PFSK-1 (cell line): Measurements from ENCODE around the gene VARS2.

Experiments
- FOXP2 ChIP-seq: optimal IDR thresholded peaks from 2 replicates; pipeline ENCODE3; 2011; ENCODE audit warnings: borderline replicate concordance, control low read depth, inconsistent platforms; ENCODE audit not compliant: insufficient read depth; ENCODE audit errors: extremely low read length, extremely low read depth
- POLR2AphosphoS5 ChIP-seq: IDR thresholded peaks from 2 replicates; pipeline ENCODE4 v1.6.1; 2012; ENCODE audit warnings: low read depth, mild to moderate bottlenecking, control low read depth, low read length, moderate library complexity
- REST ChIP-seq, 2 experiments: IDR thresholded peaks; 2 replicates each; pipeline versions ENCODE4 v1.6.1 to v1.8.0; 2011 to 2012; ENCODE audit warnings: low read depth in 2 of 2, low read length in 2 of 2, control low read depth in 1 of 2, inconsistent platforms in 1 of 2, mild to moderate bottlenecking in 1 of 2, moderate library complexity in 1 of 2; ENCODE audit not compliant: insufficient read depth in 1 of 2
- SIN3A ChIP-seq: IDR thresholded peaks from 2 replicates; pipeline ENCODE4 v1.6.1; 2012; ENCODE audit warnings: mild to moderate bottlenecking, low read length, moderate library complexity, borderline replicate concordance; ENCODE audit not compliant: insufficient read depth
- TAF1 ChIP-seq: IDR thresholded peaks from 2 replicates; pipeline ENCODE4 v1.6.1; 2012; ENCODE audit warnings: low read length, control low read depth, borderline replicate concordance; ENCODE audit not compliant: insufficient read depth

The VARS2 gene

GRCh38 chr6:30932665-30933365 is 18.8 kb downstream of the VARS2 start:
- TF ChIP-seq TAF1: no peak

GRCh38 chr6:30935018-30935417 is 21.0 kb downstream of the VARS2 start:
- TF ChIP-seq TAF1: no peak
- no peak for TF ChIP-seq FOXP2
- no peak for TF ChIP-seq REST (IDR thresholded peaks at IDR 0.05; ENCODE audit: insufficient read depth in 1 of 2, low read depth in 2 of 2, low read length in 2 of 2)
- TF ChIP-seq POLR2AphosphoS5: no peak
- no peak for TF ChIP-seq SIN3A

GRCh38 chr6:30937265-30937664 is 23.2 kb downstream of the VARS2 start:
- TF ChIP-seq FOXP2: no peak
- no peak for TF ChIP-seq REST (IDR thresholded peaks at IDR 0.05; ENCODE audit: insufficient read depth in 1 of 2, low read depth in 2 of 2, low read length in 2 of 2)
- no peak for TF ChIP-seq TAF1
- TF ChIP-seq POLR2AphosphoS5: no peak
- no peak for TF ChIP-seq SIN3A

GRCh38 chr6:30938730-30939129 is 24.7 kb downstream of the VARS2 start:
- no peak for TF ChIP-seq POLR2AphosphoS5
- no peak for TF ChIP-seq FOXP2
- no peak for TF ChIP-seq REST (IDR thresholded peaks at IDR 0.05; ENCODE audit: insufficient read depth in 1 of 2, low read depth in 2 of 2, low read length in 2 of 2)
- TF ChIP-seq SIN3A: no peak
- no peak for TF ChIP-seq TAF1

GRCh38 chr6:30939473-30939872 is 25.4 kb downstream of the VARS2 start:
- TF ChIP-seq POLR2AphosphoS5: no peak
- no peak for TF ChIP-seq REST (IDR thresholded peaks at IDR 0.05; ENCODE audit: insufficient read depth in 1 of 2, low read depth in 2 of 2, low read length in 2 of 2)
